DLD1 (cell line): ENCODE measurements around the gene PPP6C.

Source experiments
- in situ Hi-C: cut with HindIII; loops from 2 replicates; pipeline ENCODE4 v1.10.0; 2017; ENCODE audit warnings: low sequenced_read_pairs

PPP6C gene

DNA sequence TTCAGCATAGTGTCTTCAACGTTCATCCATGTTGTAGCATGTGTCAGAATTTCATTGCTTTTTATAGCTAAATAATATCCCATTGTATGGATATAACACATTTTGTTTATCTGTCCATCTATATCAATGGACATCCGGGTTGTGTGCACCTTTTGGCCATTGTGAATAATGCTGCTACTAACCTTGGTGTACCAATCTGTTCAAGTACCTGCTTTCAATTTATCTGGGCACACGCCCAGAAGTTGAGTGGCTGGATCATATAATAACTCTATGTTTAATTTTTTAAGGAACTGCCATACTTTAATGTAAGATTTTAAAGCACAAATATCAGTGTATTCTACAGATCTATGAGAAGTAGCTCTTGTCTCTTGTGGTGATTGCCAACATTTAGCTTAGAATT is 89.8 kb downstream of the PPP6C start:
- in situ Hi-C loops = no loop called here
